Globus pallidus (tissue), 1 donor: ENCODE measurements around the gene RASSF4.

ENCODE experiments used
- DNase-seq: peaks from one replicate; pipeline ENCODE4 v3.0.0-alpha.2; 2015; ENCODE audit warnings: low spot score

Gene RASSF4

GRCh38 chr10:44947371-44948152 is 12.0 kb upstream of the RASSF4 start:
- DNase-seq, result no peak

DNA sequence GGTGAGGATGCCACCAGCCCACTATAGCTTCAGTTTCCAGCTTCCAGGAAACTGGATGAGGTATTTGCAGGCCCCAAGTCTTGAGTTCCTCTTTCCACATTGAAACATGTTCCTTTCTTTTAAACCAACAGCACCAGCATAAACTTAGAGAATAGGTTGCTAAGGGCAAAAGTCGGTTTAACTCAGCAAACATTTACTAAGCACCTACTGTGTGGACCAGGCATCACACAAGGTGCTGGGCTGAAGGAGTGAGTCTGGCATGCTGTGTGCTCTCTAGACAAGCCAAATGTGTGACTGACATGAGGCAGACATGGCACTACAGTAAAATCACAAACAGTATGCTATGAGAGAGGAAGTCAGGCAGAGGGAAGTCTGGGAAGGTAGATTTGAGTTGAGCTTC is 11.0 kb upstream of the RASSF4 start:
- DNase-seq, result no peak

DNA sequence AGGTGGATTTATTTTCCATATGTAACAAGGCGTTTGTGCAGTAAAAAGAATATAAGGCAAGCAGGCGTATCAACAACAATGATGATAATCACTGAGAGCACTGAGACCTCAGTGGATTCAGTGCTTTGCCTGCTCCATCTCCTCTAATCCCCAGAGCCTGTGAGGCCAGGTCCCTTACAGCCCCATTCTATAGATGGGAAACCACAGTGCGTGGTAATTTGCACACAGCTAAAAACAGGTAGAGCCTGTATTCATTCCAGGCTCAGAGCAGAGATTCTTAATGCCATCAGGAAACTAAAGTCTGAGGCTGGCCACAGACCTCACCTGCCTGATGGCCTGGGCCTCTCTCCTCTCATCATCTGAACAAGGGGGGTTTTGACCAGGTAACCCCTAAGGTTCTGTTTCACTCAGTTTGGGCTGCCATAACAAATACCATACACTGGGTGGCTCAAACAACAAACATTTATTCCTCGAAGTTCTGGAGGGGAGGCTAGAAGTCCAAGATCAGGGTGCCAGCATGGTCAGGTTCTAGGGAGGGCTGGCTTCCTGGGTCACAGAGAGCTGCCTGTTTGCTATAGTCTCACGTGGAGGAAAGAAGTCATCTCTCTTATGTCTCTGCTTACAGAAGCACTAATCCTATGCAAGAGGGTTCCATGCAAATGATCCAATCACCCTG is 10.3 kb upstream of the RASSF4 start:
- DNase-seq, result no peak

DNA sequence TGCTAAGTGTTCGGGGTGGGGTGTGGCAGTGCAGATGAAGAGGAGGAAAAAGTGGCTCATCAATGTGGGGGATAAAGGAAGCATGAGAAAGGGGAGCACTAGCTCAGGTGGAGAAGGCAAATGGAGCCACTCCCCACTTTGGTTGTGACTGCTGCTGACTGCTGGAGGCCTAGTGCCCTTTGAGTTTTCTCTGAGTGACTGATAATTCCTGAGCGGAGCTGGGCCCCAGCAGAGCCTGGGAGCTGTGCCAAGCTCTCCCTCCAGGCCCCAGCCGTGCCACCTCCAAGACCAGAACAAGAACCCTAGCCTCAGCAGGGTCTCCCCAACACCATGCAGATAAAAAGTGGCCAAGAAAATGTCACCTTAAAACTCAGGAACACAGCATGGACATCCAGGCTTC is 9.7 kb upstream of the RASSF4 start:
- no peak for DNase-seq

- no peak for DNase-seq
These were observed 9.0 kb upstream of the RASSF4 start for GRCh38 chr10:44950326-44951225.

- no peak for DNase-seq
These were observed 7.9 kb upstream of the RASSF4 start for GRCh38 chr10:44951576-44952226.

- no peak for DNase-seq
These were observed 6.8 kb upstream of the RASSF4 start for GRCh38 chr10:44952779-44953231.

DNA sequence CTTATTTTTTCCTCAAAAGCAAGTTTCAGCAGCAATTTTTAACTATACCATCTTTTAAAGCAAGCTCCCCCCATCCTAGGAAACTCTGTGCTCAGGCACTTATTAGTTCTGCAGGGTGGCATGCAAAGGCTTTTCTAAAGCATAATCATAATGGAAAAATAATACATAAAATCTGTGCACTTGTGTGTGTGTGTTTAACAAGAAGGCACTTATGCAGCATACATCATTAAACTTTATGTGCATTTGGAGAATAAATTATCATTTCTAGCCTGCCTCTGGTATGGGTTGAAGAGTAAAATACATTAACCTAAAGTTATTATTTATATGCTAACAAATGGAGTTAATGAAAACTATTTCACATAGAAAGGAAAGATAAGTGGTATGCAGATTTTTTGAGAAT is 5.6 kb upstream of the RASSF4 start:
- no peak for DNase-seq

DNA sequence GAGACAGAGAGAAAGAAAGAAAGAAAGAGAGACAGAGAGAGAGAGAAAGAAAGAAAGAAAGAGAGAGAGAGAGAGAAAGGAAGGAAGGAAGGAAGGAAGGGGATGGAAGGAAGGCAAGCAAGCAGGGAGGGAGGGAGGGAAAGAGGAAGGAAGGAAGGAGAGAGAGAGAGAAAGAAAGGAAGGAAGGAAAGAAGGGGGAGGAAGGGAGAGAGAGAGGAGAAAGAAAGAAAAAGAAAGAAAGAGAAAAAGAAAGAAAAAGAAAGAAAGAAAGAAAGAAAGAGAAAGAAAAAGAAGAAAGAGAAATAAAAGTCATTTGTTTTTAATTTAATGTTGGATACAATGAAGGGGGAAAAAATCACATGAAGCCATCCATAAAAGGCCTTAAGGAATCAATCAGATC is 4.6 kb upstream of the RASSF4 start:
- DNase-seq, result no peak

GRCh38 chr10:44955413-44956070 is 4.1 kb upstream of the RASSF4 start:
- no peak for DNase-seq

GRCh38 chr10:44956226-44956625 is 3.4 kb upstream of the RASSF4 start:
- no peak for DNase-seq

DNA sequence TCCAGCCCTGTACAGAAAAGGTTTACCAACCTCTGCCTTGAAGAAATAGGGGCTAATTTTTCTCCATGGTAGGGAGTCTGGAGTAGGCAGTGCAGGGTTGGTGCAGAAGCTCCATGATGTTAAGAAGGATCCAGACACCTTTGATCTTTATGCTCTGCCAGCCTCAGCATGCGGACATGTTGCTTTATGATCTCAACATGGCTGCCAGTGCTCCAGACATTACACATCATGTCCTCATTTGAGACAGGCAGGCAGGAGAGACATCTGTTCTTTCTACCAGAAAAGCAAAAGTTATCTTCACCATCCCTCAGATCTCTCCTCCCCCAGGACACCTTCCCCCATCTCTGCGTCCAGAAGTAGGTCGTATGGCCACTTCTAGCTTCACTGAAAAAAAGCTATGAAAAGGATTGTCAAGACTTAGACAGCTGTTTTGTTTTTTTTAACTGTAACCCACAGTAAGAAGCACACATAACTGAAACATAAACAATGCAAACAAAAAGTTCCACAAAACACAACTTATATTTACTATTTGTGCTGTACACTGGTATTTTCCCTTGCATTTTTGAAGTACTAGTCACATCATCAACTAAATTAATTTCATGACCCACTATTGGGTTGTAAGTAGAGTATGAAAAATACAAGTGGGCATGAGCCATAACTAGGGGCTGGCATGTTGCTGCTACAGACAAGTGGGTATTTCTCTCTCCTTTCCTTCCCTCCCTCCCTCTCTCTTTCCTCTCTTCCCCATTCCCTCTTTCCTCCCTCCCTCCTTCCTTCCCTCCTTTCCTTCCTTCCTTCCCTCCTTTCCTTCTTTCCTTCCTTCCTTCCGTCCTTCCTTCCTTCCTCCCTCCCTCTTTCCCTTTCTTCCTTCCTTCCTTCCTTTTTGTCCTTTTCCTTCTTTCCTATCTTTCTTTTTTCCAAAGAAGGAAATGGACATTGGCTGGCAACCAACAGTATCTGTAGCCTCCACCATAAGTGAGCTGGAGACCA is 2.6 kb upstream of the RASSF4 start:
- no peak for DNase-seq

- DNase-seq, result no peak
These were observed 1.3 kb upstream of the RASSF4 start for GRCh38 chr10:44958196-44958897.

- no peak for DNase-seq
These were observed 730 bp upstream of the RASSF4 start for GRCh38 chr10:44958898-44959246.

GRCh38 chr10:44960088-44960460 is 472 bp downstream of the RASSF4 start:
- no peak for DNase-seq

GRCh38 chr10:44960482-44961229 is 1.1 kb downstream of the RASSF4 start:
- DNase-seq, result peak; percentile 41

- no peak for DNase-seq
These were observed 1.6 kb downstream of the RASSF4 start for GRCh38 chr10:44961230-44961571.

GRCh38 chr10:44961931-44962750 is 2.5 kb downstream of the RASSF4 start:
- DNase-seq, result peak; percentile 45
